H1 (cell line): ENCODE results near the gene RFT1.

Experiments
- CTCF ChIP-seq, 3 experiments: IDR thresholded peaks; 1 replicate in 2 of 3; 2 replicates in 1 of 3; pipeline versions ENCODE4 v1.5.1 to v1.6.1; 2011; ENCODE audit warnings: low read length in 3 of 3, mild to moderate bottlenecking in 3 of 3, inconsistent platforms in 2 of 3, low read depth in 1 of 3, moderate library complexity in 1 of 3; ENCODE audit not compliant: insufficient read depth in 1 of 3; ENCODE audit errors: control extremely low read depth in 1 of 3
- EP300 ChIP-seq, 2 experiments: IDR thresholded peaks; 1 replicate in 1 of 2; 2 replicates in 1 of 2; pipeline ENCODE4 v1.6.1; 2011 to 2012; ENCODE audit warnings: low read depth in 2 of 2, low read length in 2 of 2, mild to moderate bottlenecking in 2 of 2, borderline replicate concordance in 1 of 2, inconsistent platforms in 1 of 2, moderate library complexity in 1 of 2
- EZH2 ChIP-seq: fragments of 200-600 bp; sonication (generic); IDR thresholded peaks from 2 replicates; pipeline ENCODE4 v1.7.1; 2012; ENCODE audit warnings: low read depth, mild to moderate bottlenecking, moderate library complexity, low read length, inconsistent platforms; ENCODE audit not compliant: severe bottlenecking
- HDAC6 ChIP-seq: IDR thresholded peaks from one replicate; pipeline ENCODE4 v1.7.1; 2012; ENCODE audit warnings: low read depth, mild to moderate bottlenecking, inconsistent platforms, low read length, moderate library complexity
- TEAD4 ChIP-seq: IDR thresholded peaks from 2 replicates; pipeline ENCODE4 v1.6.1; 2012; ENCODE audit warnings: low read depth, low read length, inconsistent platforms, mixed read lengths
- YY1 ChIP-seq: IDR thresholded peaks from 2 replicates; pipeline ENCODE4 v1.6.1; 2011; ENCODE audit warnings: low read depth, mild to moderate bottlenecking, low read length

- no peak for TF ChIP-seq CTCF (IDR thresholded peaks at IDR 0.05; ENCODE audit: control extremely low read depth in 1 of 3, insufficient read depth in 1 of 3, low read depth in 1 of 3, low read length in 3 of 3)
- no peak for TF ChIP-seq EZH2
- no peak for TF ChIP-seq YY1
- TF ChIP-seq EP300 (IDR thresholded peaks at IDR 0.05; ENCODE audit: borderline replicate concordance in 1 of 2, low read depth in 2 of 2, low read length in 2 of 2), result no peak
- TF ChIP-seq HDAC6, result no peak
- TF ChIP-seq TEAD4, result no peak
Observed at GRCh38 chr3:53080612-53081205, 49.5 kb downstream of the RFT1 start.
